K562 (cell line): Measurements from ENCODE around the gene CNNM2. TPM values are rescaled to one million over a fixed set of nuclear protein-coding genes. Genes with fewer than 3 reads are reported as not detected.

Experiments
- ATAC-seq: fragments of 200-7000 bp; cut with Tn5 transposase; 3 replicates; pipeline ENCODE4 v1.9.1; 2020; ENCODE audit warnings: moderate library complexity
- BruUV-seq: library from RNA; stranded (reverse); fragments of 400-500 nt; replicated peaks from 2 replicates; lab custom pipeline; 2021; lab: Mats Ljungman, UMichigan
- CTCF ChIA-PET: fragments of 300-600 bp; formaldehyde crosslinking; extraction: SDS; loops from one replicate; lab custom pipeline; 2021; ENCODE audit warnings: low intra/inter-chr PET ratio; lab: Yijun Ruan, JAX
- POLR2A ChIA-PET: fragments of 300-600, 350-650 bp; sonication (Branson Sonifier 250); formaldehyde crosslinking; extraction: SDS; loops from one replicate; lab custom pipeline; 2021; ENCODE audit warnings: antibody characterized with exemption, inconsistent platforms; lab: Yijun Ruan, JAX
- DNase-seq, 4 experiments: peaks; one replicate each; pipeline versions ENCODE4 v3.0.0 to v3.0.0-alpha.2; 2011 to 2018; ENCODE audit warnings: low spot score in 3 of 4, mixed read lengths in 3 of 4; ENCODE audit errors: extremely low read depth in 1 of 4
- FAIRE-seq: peaks from 2 replicates; lab custom pipeline; 2011; peaks lifted over from hg19 to GRCh38; lab: Jason Lieb, UNC
- H2AFZ ChIP-seq: 2 replicates; pipeline ENCODE4 v1.6.0; 2011; ENCODE audit warnings: low read depth, low read length, control low read depth, inconsistent platforms
- H3K27ac ChIP-seq: fragments of 200-600 bp; 3 replicates; pipeline ENCODE4 v1.8.0; 2011; ENCODE audit warnings: low read depth, mild to moderate bottlenecking, control low read depth, inconsistent platforms, low read length, moderate library complexity, mixed read lengths; ENCODE audit errors: extremely low read depth
- H3K27me3 ChIP-seq, 2 experiments: fragments of 300-600 bp in 1 of 2; 2 replicates in 1 of 2; 3 replicates in 1 of 2; pipeline versions ENCODE4 v1.6.0 to v1.8.0; 2011; ENCODE audit warnings: inconsistent platforms in 2 of 2, low read length in 2 of 2, mild to moderate bottlenecking in 1 of 2, mixed read lengths in 1 of 2, moderate library complexity in 1 of 2; ENCODE audit not compliant: control insufficient read depth in 2 of 2, insufficient read depth in 2 of 2
- H3K36me3 ChIP-seq: fragments of 300-600 bp; 3 replicates; pipeline ENCODE4 v1.8.0; 2011; ENCODE audit warnings: mild to moderate bottlenecking, low read length, inconsistent platforms; ENCODE audit not compliant: control insufficient read depth, insufficient read depth
- H3K4me1 ChIP-seq, 2 experiments: fragments of 200-600 bp in 1 of 2; replicated peaks in 1 of 2; 2 replicates in 1 of 2; 3 replicates in 1 of 2; pipeline versions ENCODE4 v1.5.1 to v1.8.0; 2011; ENCODE audit warnings: inconsistent platforms in 2 of 2, low read length in 2 of 2, mild to moderate bottlenecking in 1 of 2, mixed read lengths in 1 of 2, moderate library complexity in 1 of 2; ENCODE audit not compliant: control insufficient read depth in 2 of 2, insufficient read depth in 2 of 2
- H3K4me2 ChIP-seq: 2 replicates; pipeline ENCODE4 v1.6.1; 2011; ENCODE audit warnings: low read length, control low read depth, inconsistent platforms, mixed read lengths; ENCODE audit not compliant: insufficient read depth
- H3K4me3 ChIP-seq: fragments of 200-600 bp; sonication (generic), shearing (Covaris generic); 2 replicates; pipeline ENCODE4 v1.5.1; 2016; ENCODE audit warnings: control low read depth, inconsistent platforms
- H3K79me2 ChIP-seq: fragments of 200-600 bp; 3 replicates; pipeline ENCODE4 v1.8.0; 2011; ENCODE audit warnings: low read length, inconsistent platforms; ENCODE audit not compliant: control insufficient read depth, insufficient read depth
- H3K9ac ChIP-seq, 2 experiments: 2 replicates each; pipeline versions ENCODE4 v1.6.0 to v1.6.1; 2011; ENCODE audit warnings: low read depth in 2 of 2, low read length in 2 of 2, control low read depth in 1 of 2, inconsistent platforms in 1 of 2, mild to moderate bottlenecking in 1 of 2, mixed read lengths in 1 of 2; ENCODE audit not compliant: insufficient read depth in 1 of 2
- H3K9me1 ChIP-seq: one replicate; pipeline ENCODE4 v1.6.0; 2011; ENCODE audit warnings: inconsistent platforms, mild to moderate bottlenecking, low read length, moderate library complexity; ENCODE audit not compliant: control insufficient read depth, insufficient read depth
- H3K9me3 ChIP-seq: replicated peaks from 2 replicates; pipeline ENCODE4 v1.5.1; 2011; ENCODE audit warnings: low read depth, low read length, inconsistent platforms; ENCODE audit not compliant: control insufficient read depth, insufficient read depth
- H4K20me1 ChIP-seq: replicated peaks from 2 replicates; pipeline ENCODE4 v1.6.1; 2011; ENCODE audit warnings: low read length, inconsistent platforms, mixed read lengths; ENCODE audit not compliant: control insufficient read depth, insufficient read depth
- HLTF ChIP-seq: fragments of 450-650 bp; IDR thresholded peaks from 2 replicates; pipeline ENCODE4 v1.6.1; 2016
- ZNF717 ChIP-seq: fragments of 250-450 bp; sonication (Bioruptor Pico); IDR thresholded peaks from 2 replicates; pipeline ENCODE4 v1.5.0; 2021
- ZNF75A ChIP-seq: fragments of 450-650 bp; formaldehyde crosslinking; IDR thresholded peaks from 2 replicates; pipeline ENCODE4 v1.4.0; 2020; ENCODE audit warnings: mild to moderate bottlenecking
- WGBS: fragments of 100-300 bp; shearing (Covaris generic); methylation state at CpG from one replicate; pipeline ENCODE4 v1.1.6; 2016; ENCODE audit warnings: low coverage, mixed read lengths; ENCODE audit not compliant: insufficient coverage; ENCODE audit errors: missing lambda C conversion rate; 5-methylcytosine and 5-hydroxymethylcytosine counted together
- in situ Hi-C: fragments of 300-500 bp; cut with MboI; formaldehyde crosslinking; loops from 4 replicates; pipeline ENCODE4 v1.15.0; 2018; ENCODE audit warnings: inconsistent platforms, mixed read lengths
- intact Hi-C: fragments of 100-400 bp; cut with micrococcal nuclease; formaldehyde crosslinking; loops from 2 replicates; pipeline ENCODE4 v1.14.2; 2022
- polyA plus RNA-seq, 8 experiments: library from polyadenylated mRNA; depleted of rRNA in 4 of 8; stranded (reverse) in 5 of 8; unstranded in 3 of 8; fragments of >200 nt; fragmentation: Nextera tagmentation in 2 of 8; fragmentation: Illumina TruSeq in 1 of 8; extraction: Ambion mirVana in 2 of 8; extraction: Trizol in 1 of 8; gene quantifications; 2 replicates each; pipeline versions ENCODE4 v1.2.1 to v1.2.3, GENCODE V29; 2011 to 2014; ENCODE audit warnings: inconsistent platforms in 1 of 8, missing spikeins in 1 of 8
- total RNA-seq, 7 experiments: library from RNA; depleted of rRNA in 6 of 7; stranded (reverse); fragments of >200 nt in 6 of 7; fragmentation: Illumina TruSeq in 2 of 7; extraction: Trizol in 2 of 7; gene quantifications; 2 replicates each; pipeline versions ENCODE4 v1.2.1 to v1.2.3, GENCODE V29; 2011 to 2021; ENCODE audit warnings: low replicate concordance in 1 of 7
- TF ChIP-seq, protein P1 (sequence below): fragments of 450-650 bp; IDR thresholded peaks from 2 replicates; pipeline ENCODE4 v1.6.1; 2016; ENCODE audit warnings: mild to moderate bottlenecking, moderate library complexity

The CNNM2 gene
- total and polyA plus RNA-seq, 9 of the 15 experiments (the other 6 are each of a cell fraction or from before 2014, with no cell fraction given): 0.21 to 5.0 (median 1.3) TPM

DNA sequence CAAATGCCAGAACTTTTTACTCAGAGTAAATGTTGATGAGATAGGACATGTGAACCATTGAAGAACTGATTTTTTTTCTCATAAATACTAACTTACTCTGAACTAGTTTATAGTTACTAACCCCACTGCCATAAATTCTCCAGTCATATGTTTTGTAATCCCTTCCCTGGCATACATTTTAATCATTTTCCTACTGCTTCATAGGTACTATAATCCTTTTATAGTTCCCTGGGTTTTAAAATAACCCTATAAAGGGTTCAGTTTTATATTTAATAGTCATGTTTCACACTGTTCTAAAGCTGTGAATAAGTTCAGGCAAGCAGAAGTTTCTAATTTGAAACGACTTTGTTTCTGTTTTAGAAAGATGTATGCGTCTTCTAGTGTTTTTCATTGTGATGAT is 28.9 kb downstream of the CNNM2 start:
- Histone ChIP-seq H3K79me2 (no peaks in the 10 kb centered on the region), H2AFZ (no peak overlapping the region), H3K27me3 (no peaks in the 10 kb centered on the region), H3K27ac (no peak overlapping the region), H3K36me3 (no peaks in the 10 kb centered on the region), H3K4me3 (no peak overlapping the region), H4K20me1 (no peaks in the 10 kb centered on the region), H3K4me1 (peaks cover 7 to 14% of the 10 kb centered on the region in 2 experiments), H3K4me2 (no peak overlapping the region), H3K9ac (no peak overlapping the region), H3K9me3 (no peaks in the 10 kb centered on the region), H3K9me1 (no peaks in the 10 kb centered on the region)
- ATAC-seq (no peak), DNase-seq (no peak), FAIRE-seq (no peak)
- CTCF ChIA-PET: no interaction called here
- BruUV-seq: no TSS peak
- in situ Hi-C loops (no loop called here), intact Hi-C loops (no loop called here)
- no peak for TF ChIP-seq HLTF
- TF ChIP-seq ZNF75A (CRISPR knock-in tag): no peak
- TF ChIP-seq, protein P1, sequence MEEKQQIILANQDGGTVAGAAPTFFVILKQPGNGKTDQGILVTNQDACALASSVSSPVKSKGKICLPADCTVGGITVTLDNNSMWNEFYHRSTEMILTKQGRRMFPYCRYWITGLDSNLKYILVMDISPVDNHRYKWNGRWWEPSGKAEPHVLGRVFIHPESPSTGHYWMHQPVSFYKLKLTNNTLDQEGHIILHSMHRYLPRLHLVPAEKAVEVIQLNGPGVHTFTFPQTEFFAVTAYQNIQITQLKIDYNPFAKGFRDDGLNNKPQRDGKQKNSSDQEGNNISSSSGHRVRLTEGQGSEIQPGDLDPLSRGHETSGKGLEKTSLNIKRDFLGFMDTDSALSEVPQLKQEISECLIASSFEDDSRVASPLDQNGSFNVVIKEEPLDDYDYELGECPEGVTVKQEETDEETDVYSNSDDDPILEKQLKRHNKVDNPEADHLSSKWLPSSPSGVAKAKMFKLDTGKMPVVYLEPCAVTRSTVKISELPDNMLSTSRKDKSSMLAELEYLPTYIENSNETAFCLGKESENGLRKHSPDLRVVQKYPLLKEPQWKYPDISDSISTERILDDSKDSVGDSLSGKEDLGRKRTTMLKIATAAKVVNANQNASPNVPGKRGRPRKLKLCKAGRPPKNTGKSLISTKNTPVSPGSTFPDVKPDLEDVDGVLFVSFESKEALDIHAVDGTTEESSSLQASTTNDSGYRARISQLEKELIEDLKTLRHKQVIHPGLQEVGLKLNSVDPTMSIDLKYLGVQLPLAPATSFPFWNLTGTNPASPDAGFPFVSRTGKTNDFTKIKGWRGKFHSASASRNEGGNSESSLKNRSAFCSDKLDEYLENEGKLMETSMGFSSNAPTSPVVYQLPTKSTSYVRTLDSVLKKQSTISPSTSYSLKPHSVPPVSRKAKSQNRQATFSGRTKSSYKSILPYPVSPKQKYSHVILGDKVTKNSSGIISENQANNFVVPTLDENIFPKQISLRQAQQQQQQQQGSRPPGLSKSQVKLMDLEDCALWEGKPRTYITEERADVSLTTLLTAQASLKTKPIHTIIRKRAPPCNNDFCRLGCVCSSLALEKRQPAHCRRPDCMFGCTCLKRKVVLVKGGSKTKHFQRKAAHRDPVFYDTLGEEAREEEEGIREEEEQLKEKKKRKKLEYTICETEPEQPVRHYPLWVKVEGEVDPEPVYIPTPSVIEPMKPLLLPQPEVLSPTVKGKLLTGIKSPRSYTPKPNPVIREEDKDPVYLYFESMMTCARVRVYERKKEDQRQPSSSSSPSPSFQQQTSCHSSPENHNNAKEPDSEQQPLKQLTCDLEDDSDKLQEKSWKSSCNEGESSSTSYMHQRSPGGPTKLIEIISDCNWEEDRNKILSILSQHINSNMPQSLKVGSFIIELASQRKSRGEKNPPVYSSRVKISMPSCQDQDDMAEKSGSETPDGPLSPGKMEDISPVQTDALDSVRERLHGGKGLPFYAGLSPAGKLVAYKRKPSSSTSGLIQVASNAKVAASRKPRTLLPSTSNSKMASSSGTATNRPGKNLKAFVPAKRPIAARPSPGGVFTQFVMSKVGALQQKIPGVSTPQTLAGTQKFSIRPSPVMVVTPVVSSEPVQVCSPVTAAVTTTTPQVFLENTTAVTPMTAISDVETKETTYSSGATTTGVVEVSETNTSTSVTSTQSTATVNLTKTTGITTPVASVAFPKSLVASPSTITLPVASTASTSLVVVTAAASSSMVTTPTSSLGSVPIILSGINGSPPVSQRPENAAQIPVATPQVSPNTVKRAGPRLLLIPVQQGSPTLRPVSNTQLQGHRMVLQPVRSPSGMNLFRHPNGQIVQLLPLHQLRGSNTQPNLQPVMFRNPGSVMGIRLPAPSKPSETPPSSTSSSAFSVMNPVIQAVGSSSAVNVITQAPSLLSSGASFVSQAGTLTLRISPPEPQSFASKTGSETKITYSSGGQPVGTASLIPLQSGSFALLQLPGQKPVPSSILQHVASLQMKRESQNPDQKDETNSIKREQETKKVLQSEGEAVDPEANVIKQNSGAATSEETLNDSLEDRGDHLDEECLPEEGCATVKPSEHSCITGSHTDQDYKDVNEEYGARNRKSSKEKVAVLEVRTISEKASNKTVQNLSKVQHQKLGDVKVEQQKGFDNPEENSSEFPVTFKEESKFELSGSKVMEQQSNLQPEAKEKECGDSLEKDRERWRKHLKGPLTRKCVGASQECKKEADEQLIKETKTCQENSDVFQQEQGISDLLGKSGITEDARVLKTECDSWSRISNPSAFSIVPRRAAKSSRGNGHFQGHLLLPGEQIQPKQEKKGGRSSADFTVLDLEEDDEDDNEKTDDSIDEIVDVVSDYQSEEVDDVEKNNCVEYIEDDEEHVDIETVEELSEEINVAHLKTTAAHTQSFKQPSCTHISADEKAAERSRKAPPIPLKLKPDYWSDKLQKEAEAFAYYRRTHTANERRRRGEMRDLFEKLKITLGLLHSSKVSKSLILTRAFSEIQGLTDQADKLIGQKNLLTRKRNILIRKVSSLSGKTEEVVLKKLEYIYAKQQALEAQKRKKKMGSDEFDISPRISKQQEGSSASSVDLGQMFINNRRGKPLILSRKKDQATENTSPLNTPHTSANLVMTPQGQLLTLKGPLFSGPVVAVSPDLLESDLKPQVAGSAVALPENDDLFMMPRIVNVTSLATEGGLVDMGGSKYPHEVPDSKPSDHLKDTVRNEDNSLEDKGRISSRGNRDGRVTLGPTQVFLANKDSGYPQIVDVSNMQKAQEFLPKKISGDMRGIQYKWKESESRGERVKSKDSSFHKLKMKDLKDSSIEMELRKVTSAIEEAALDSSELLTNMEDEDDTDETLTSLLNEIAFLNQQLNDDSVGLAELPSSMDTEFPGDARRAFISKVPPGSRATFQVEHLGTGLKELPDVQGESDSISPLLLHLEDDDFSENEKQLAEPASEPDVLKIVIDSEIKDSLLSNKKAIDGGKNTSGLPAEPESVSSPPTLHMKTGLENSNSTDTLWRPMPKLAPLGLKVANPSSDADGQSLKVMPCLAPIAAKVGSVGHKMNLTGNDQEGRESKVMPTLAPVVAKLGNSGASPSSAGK: no peak
- TF ChIP-seq ZNF717 (CRISPR knock-in tag): no peak
- POLR2A ChIA-PET: no interaction called here
- WGBS: 0% methylated on average over 1 of the region's 2 CpGs
